GM21360 (cell line): Measurements from ENCODE around the gene ESYT3.

Experiments used
- ATAC-seq: cut with Tn5 transposase; IDR thresholded peaks from one replicate; pipeline ENCODE4 v1.9.1; 2021; ENCODE audit warnings: mild to moderate bottlenecking, moderate library complexity; ENCODE audit not compliant: unreplicated experiment

ESYT3 gene, protein sequence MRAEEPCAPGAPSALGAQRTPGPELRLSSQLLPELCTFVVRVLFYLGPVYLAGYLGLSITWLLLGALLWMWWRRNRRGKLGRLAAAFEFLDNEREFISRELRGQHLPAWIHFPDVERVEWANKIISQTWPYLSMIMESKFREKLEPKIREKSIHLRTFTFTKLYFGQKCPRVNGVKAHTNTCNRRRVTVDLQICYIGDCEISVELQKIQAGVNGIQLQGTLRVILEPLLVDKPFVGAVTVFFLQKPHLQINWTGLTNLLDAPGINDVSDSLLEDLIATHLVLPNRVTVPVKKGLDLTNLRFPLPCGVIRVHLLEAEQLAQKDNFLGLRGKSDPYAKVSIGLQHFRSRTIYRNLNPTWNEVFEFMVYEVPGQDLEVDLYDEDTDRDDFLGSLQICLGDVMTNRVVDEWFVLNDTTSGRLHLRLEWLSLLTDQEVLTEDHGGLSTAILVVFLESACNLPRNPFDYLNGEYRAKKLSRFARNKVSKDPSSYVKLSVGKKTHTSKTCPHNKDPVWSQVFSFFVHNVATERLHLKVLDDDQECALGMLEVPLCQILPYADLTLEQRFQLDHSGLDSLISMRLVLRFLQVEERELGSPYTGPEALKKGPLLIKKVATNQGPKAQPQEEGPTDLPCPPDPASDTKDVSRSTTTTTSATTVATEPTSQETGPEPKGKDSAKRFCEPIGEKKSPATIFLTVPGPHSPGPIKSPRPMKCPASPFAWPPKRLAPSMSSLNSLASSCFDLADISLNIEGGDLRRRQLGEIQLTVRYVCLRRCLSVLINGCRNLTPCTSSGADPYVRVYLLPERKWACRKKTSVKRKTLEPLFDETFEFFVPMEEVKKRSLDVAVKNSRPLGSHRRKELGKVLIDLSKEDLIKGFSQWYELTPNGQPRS

DNA sequence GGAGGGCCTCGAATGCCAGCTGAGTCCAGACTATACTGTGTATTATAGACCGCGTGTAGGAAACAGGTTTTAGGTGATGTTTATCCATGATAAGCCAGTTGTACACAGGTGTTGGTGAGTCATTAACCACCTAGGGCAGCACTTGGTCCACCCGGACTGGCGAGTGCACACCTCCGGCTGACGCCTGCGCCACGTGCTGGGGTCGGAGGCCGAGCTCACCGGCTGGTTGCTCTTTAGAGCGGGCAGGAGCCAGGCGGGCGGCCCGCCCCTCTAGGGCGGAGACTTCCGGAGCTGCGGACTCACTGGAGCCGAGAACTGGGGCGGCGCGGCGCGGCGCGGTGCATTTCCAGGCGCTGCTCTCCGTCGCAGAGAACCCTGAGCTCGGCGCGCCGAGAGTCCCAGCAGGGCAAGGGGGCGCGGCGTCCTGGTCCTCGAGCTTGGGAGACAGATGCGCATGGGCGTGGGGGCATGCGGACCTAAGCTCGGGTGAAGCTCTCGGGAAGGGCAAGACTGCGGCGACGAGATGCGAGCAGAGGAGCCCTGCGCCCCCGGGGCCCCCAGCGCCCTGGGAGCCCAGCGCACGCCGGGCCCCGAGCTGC, at the start of gene ESYT3:
TSS of gene ESYT3 (plus strand) at position 341 of the 599 bp plus-strand sequence. CDS start at position 524, 183 bp downstream.
- no peak for ATAC-seq

DNA sequence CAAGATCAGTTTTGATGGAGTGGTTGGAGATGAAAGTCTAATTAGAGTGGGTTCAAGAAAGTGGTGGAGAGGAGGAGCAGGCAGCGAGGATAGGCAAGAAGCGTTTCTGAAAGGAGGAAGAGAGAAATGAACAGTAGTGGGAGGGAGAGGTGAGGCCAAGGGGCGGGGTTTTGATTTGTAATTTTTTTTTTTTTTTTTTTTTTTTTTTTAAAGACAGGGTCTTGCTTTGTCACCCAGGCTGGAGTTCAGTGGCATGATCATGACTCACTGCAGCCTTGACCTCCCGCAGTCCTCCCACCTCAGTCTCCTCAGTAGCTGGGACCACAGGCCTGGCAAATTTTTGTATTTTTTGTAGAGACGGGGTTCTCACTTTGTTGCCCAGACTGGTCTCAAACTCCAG, 49.4 kb upstream of the ESYT3 start:
- ATAC-seq = no peak

DNA sequence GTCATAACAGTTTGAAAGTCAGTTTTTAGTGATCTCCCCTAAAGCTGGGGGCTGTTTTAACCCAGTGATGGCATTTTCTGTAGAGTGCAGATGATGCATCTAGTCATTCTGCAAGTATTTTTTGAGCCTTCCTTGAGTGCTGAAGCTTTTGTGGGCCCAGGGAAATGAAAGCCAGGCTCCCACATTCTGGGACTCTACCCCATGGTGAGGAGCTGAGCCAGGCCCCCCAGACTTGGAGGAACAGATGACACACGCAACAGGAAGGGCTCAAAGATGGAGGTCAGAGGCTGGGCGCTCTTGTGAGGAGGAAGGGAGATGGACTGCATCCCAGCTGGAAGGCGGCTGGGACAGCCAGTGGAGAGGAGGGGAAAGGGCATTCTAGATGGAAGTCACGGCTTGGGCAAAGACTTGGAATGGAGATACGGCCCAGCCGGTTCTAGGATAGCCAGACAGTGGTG, 45.2 kb upstream of the ESYT3 start:
- ATAC-seq = no peak

DNA sequence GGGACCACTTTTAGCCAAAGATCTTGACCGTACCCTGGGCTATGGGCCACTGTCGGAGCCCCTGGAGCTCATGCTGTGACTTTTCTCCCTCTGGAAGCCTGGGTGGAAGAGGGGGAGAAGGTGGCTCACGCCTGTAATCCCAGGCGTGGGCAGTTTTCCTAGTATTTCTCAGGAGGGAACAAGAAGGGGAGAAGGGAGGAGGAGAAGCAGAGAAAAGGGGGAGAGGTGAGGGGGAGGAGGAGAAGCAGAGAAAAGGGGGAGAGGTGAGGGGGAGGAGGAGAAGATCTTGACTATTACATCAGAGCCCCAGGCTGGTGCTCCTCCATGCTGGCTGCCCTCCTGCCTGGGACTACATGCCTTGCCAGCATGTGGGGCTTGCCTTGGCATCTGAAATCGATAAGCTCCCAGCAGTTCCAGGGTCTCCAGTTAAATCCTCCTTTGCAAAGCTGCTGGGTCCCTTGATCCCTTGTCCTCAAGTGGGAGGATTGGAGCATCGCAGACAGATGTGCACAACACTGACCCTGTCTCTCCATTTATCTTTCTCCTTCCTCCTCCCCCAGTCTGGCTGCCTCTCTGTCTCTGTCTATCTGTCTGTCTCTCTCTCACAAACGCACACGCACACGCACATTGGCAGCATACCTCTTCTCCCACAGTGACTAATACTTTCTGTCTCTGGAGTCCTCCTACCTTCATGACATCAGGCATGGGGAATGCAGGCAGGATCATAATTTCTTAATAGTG, 44.4 kb upstream of the ESYT3 start:
- ATAC-seq = no peak

DNA sequence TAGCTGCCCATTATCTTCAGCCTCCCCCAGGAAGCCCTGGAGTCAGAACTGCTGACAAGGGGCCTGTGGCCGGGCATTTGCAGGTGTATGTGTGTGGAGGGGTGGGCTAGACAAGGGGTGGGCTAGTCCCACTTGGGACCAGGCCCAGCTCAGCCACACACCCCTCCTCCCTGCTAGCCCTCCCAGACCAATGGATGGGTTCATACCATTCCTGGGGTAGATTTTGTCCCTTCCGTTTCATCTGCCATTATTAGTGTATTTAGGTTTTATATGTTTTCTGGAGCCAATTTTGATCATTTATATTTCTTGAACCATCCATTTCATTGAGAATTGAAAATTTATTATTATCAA, 43.9 kb upstream of the ESYT3 start:
- no peak for ATAC-seq

DNA sequence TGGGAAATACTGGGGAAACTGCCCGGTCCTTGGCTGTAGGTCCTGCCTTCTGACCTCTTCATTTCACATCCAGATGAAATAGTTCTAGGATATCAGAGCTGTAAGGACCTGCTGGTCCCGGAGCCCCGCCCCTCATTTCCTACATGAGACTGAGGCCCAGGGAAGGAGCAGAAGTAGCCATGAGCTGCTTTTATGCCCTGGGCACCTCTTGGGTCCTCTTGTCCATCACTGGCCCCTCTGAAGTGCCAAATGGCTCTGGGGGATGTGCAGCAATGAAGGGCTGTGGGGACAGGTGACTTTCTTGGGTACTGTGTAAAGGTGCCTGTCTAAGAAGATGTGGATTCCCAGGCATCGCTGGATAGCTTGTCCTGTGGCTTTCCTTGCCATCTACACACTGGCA, 40.3 kb upstream of the ESYT3 start:
- ATAC-seq = no peak

DNA sequence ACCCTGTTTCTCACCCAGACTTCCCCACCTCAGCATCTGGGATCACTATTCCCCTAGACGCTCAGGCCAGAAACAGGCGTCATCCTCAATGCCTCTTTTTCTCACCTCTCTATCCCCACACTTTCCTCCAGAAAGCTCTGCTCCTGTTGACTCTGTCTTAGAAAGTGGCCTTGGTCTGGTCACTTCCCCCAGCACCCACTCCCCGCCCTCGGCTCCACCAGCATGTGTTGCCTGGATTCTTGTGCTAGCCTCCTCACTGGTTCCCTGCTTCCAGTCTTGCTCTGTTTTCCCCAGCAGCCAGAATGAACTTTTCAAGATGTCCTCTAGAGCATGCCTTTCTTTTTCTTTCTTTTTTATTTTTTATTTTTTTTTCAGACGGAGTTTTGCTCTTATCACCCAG, 39.7 kb upstream of the ESYT3 start:
- no peak for ATAC-seq

DNA sequence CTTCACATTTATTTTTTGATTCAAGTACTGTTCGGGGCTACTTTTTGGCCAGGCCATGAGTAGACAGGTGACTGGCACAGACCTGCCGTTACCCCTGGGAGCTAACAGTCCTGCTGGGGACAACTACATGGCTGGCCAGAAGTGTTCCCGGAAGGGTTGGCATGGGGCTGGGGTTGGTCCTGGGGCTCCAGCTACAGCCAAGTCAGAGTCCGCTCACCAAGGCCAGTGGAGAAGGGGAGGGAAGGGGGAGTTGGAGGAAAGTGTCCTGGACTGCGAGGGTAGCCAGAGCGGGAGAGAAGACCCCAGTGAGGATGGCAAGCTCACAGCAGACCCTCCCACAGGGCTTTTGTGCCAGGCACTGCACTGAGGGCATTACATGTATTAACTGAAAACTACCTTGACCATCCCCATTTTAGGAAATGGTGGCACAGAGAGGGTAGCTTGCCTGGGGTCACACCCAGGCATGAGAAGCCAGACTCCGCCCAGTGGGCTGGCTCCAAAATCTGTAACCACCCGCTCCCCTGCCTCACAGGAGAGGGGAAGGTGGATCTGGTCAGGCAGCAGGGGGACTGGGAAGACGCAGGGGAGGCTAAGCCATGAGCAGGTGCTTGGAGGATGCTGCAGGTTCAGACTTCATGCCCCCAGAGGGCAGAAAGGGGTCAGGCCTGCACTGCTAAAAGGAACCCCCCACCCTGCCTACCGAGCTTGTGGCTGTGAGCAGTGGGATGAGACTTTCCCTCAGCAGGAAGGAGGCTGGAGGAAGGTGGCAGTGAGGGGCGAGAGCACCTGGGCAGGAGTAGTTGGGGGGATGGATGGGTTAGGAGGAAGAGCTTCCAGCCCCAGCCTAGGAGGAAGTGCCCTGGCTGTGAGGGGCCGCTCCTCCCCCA, 38.3 kb upstream of the ESYT3 start:
- ATAC-seq = no peak

DNA sequence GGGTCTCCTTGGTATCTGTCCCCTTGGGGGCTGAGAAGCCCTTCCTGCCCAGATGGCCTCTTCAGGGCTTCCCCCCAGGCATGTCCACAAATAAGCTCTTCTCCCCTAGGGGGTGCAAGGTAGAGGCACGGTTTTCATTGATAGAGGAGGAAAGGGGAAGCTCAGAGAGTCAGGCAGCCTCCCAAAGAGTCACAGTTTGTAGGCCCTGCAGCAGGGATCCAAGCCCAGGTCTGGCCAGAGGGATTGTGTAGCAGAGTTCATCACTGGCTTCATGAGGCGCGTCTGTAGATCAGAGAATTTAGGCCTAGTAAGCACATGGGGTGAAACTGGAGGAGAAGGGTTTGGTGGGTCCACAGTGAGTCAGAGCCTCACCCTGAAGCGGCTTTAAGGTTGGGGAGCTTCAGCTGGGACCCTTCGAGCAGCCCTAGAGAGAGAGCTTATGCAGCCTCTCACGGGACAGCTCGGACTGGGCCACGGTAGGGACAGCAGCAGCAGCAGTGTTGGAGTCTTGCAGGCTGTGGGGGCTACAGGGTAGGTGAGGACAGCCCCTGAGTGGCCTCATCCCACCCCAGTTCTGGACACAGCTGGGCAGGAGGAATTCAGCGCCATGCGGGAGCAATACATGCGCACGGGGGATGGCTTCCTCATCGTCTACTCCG, 37.5 kb upstream of the ESYT3 start:
- ATAC-seq = no peak

DNA sequence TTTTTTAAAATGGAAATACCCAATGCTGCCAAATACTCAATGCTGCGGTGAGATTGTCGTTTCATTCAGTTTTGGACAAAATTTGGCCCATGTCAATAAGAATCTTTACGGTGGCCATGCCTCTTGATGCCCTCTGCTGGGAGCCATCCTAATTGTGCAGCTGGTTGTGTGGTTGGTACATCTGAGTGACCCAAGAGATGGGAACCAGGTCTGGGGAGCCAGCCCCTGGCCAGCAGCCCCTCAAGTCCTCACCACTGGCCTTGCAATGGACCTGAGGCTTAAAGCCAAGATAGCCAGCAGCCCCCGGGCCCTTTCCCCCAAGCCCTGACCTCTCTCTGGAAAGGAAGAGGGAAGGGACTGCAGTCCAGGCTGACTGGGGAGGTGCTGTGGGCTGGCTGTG, 36.4 kb upstream of the ESYT3 start:
- ATAC-seq = no peak

DNA sequence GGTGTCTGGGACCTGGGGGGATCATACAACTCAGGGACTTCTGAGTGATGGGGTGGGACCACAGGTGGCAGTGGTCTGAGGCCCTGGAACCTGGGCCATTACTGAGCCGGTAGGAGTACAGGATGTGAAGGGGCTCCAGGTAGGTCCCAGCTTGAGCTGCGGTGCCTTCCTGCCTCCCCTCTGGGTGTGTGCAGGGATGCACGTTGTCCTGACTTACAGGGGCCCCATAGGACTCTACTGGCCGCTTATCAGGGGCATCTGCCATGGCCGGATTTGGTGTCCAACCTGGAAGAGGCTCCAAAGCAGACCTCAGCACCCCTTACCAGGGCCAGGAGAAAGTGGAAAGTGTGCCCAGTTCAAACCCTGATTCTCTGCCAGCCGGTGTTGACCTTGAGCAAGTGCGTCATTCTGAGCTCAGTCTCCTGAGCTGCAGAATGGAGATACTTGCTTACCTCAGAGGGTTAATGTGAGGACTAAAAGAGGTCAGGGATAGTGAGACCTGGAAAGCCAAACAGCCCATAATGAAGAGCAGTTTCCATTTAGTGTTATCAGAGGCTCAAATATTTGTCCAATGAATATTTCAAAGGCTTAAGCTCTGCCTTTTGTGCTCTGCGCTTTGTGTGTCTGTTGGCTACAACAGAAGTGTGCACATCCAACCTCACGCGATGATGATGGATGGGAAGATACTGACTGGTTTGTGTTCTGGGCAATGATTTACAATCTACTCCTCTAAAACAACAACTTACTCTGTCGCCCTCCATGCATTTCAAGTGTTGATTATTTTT, 35.4 kb upstream of the ESYT3 start:
- no peak for ATAC-seq

DNA sequence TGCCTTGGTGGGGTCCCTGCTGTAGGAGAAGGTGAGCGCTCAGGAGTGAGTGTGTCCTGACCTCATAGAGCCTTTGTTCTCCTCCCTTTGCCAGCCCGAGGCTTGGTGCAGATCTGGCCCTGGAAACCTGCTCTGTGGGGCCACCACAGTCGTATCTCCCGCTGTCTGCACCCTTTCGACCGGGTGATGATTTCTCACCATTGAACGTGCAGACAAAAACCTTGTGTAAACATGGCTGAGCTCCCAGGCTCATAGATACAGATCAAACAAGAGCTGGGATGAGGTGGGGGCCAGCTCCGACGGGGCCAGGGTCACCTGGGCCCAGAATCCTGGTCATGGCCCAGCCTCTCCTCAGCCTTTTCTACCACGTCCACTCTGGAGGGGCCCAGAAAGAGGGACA, 34.6 kb upstream of the ESYT3 start:
- no peak for ATAC-seq

DNA sequence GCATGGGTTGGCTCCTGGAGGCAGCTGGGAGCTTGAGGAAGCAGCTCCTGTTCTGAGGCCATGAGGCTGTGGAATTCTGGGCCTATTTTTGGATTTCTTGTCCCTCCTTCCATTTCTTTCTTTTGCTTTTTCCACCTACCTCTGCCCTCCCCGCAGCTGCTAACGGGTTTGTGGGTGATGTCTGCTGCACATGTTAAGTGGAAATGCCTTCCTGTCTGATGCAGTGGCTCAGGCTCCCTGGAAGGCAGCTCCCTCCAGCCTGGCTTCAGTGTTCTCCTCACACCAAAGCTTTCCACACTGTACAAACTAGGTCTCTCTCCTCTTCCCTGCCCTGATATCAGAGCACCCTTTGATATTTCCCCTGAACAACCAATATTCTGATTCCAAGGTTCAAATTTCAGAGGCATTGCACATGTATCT, 33.8 kb upstream of the ESYT3 start:
- no peak for ATAC-seq

DNA sequence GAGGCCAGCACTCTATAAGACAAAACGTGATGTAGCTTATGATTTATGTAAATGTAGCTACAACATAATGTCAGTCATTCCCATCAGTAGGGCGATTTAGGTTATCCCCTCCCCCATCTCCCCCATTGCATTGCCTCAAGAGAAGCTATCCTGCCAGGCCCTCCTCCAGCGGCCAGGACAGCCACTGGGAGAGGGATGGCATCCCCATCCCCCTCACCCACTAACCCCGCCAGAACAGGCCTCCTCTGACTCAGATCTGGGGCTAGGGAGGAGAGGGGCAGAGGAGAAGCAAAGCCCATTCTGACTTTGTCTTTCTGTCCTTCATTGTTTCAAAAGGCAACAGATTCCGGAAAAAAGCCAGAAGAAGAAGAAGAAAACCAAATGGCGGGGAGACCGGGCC, 32.6 kb upstream of the ESYT3 start:
- ATAC-seq = no peak

DNA sequence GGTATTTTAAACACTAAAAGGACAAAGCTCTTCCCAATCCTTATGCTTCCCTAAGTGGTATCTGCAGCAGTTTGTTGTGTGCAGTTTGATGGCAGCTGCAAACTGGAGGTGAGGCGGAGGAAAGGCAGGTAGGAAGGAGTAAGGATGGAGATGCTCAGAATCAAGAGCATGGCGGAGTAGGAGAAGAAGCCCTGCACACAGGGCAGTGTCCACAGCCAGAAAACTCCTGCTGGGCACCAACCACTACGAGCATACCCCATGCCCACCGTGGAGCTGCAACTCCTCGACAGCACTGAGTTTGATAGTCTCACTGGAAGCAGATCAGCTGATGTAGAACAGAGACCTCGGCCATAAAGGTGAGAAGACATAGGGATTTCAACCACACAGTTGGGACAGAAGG, 30.3 kb upstream of the ESYT3 start:
- ATAC-seq = no peak

DNA sequence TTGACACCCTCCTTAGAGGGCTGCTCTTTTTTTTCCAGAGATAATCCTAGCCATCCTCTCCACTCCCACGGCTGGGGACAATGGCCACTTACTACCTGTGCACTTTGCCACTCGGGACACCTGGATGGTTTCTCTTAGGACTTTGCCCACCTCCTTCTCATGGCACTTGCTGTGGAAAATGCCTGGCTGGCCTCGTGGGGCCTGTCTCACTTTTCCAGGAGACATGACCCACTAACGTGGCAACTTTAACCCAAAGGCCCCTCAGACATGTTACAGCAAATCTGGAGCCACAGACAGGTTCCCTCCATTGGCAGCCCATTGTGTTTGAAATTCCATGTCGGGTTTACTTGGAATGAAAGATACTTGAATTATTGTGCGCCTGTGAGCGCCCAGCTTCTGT, 29.4 kb upstream of the ESYT3 start:
- no peak for ATAC-seq

DNA sequence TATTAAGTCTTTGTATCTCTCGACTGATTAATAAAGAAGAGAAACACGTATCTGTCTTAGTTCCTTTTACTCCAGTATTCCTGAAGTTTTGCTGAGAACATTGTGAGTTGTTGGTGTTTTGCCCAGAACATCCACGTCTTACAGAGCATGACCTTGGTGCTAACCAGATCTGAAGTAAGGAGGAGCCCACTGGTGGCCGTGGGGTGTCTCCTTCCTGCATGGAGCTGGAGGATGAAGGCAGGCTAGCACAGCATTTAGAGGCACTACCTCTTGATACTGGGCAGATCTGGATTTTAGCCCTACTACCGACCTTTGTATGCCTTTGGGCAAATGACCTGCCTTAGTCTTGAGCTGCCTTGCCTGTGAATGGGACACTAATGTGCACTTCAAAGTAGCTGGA, 28.9 kb upstream of the ESYT3 start:
- ATAC-seq = no peak

DNA sequence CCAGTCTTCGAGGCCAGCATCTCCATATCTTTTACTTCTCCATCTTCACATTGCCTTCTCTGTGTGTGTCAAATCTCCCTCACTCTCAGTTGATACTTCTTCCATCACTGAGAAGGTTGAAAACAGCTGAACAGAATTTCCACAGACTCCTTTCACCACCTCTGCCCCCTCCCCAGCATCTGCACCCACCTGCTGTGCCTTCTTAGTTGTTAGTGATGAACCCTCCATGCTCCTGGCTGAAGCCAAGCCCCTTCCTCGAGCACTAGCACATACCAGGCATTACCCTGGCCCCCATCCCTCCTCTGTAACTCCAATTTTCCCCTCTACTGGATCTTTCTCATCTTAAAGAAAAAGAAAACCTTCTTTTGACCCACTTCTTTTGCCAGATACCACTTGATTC, 27.8 kb upstream of the ESYT3 start:
- no peak for ATAC-seq
